ENCODE data around the gene THSD1. TPM values are rescaled to one million over a fixed set of nuclear protein-coding genes. Genes with fewer than 3 reads are reported as not detected.

THSD1 gene
- total RNA-seq, 1 donor from 2014 or later = 0.63 TPM

Other genes with a start within 250 kb of the THSD1 start
- 14.7 and 28.3 TPM in 2 replicates for gene NEK3, start 246.6 kb downstream of the THSD1 start, total RNA-seq (ENCODE audit: low replicate concordance)
- 35.2 and 41.6 TPM in 2 replicates for gene VPS36, start 44.5 kb upstream of the THSD1 start, total RNA-seq (ENCODE audit: low replicate concordance)
- gene CKAP2, start 49.3 kb upstream of the THSD1 start, total RNA-seq (ENCODE audit: low replicate concordance) = 25.2 and 67.4 TPM in 2 replicates
- 4.9 and 11.6 TPM in 2 replicates for gene HNRNPA1L2, start 236.3 kb upstream of the THSD1 start, total RNA-seq (ENCODE audit: low replicate concordance)
- 45.9 and 56.8 TPM in 2 replicates for gene SUGT1, start 246.7 kb upstream of the THSD1 start, total RNA-seq (ENCODE audit: low replicate concordance)

Data from type B pancreatic cell (in vitro differentiated cells).